DMS 273 (cell line): ENCODE measurements around the gene RPRD1B.
"Not testable (repeated sequence)": the region's sequence is repeated elsewhere in the genome, so short reads cannot be mapped to it uniquely, and the experiment has no call there.

Source experiments
- DNase-seq: peaks from one replicate; lab custom pipeline; 2025; ENCODE audit not compliant: unreplicated experiment; lab: John Stamatoyannopoulos, UW

The RPRD1B gene

DNA sequence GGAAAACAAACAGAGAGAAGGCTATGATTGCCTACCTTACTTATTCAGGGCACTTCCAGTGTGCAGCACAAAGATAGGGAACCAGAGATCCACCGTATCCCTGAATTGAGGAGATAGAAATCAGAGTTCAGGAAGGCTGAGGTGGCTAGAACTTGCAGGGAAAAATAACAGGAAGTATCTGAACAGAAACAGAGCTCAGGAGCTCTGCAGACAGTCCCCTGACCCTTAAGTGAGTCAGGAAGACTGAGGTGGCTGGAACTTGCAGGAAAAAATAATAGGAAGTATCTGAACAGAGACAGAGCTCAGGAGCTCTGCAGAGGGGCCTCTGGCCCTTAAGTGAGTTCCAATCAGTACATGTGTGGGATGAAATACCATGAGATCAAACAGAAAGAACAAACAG, 65.4 kb downstream of the RPRD1B start:
- DNase-seq, result no peak

DNA sequence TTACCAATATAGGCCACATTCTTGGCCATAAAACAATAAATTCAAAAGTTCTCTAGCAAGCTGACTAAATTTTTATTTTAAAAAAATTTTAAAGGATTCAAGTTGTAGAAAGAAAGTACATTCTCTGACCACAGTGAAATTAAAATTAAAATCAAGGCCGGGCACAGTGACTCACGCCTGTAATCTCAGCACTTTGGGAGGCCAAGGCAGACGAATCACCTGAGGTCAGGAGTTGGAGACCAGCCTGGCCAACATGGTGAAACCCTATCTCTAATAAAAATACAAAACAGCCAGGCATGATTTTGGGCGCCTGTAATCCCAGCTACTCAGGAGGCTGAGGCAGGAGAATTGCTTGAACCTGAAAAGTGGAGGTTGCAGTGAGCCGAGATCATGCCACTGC, 68.7 kb downstream of the RPRD1B start:
- not testable (repeated sequence) for DNase-seq

DNA sequence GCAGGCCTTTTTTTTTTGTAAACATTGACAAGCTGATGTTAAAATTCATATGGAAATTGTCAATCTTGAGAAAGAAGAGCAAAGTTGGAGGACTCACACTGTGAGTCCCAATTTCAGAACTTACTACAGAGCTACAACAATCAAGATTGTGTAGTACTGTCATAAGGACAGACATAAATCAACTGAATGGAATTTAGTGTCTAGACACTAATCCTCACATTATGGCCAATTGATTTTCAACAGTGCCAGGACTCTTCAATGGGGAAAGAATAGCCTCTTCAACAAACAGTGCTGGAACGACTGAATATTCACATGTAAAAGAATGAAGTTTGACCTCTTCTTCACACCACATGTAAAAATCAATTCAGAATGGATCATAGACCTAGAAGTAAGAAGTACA, 70.7 kb downstream of the RPRD1B start:
- DNase-seq, result no peak

DNA sequence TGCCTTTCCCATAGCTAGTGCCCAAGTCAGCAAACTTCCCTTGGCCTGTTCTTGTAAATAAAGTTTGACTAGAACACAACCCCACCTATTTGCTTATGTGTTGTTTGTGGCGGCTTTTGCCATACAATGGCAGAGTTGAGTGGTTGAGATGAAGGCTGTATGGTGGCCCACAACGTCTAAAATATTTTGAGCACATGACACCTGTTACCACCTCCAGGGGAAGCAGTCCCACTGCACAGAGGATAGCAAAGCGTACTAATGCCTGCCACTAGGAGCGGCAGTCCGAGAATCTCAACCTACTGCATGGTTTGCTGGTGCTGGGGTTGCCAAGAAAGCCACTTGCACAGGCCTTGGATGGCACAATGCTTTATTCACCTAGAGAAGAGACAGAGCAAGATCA, 72.9 kb downstream of the RPRD1B start:
- DNase-seq, result no peak

DNA sequence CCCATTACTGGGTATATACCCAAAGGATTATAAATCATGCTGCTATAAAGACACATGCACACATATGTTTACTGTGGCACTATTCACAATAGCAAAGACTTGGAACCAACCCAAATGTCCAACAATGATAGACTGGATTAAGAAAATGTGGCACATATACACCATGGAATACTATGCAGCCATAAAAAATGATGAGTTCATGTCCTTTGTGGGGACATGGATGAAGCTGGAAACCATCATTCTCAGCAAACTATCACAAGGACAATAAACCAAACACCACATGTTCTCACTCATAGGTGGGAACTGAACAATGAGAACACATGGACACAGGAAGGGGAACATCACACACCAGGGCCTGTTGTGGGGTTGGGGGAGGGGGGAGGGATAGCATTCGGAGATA, 73.8 kb downstream of the RPRD1B start:
- not testable (repeated sequence) for DNase-seq

DNA sequence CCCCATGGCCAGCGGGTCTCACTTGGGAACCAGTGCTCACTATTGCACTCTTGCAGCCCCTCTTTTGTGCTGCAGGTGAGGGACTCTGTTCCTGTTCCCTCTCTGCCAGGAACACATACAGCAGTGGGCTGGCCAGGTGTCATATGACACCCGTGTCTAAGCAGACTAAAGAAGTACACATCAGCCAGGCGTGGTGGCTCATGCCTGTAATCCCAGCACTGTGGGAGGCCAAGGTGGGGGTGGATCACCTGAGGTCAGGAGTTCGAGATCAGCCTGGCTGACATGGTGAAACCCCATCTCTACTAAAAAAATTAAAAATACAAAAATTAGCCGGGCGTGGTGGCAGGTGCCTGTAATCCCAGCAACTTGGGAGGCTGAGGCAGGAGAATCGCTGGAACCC, 74.4 kb downstream of the RPRD1B start:
- not testable (repeated sequence) for DNase-seq

DNA sequence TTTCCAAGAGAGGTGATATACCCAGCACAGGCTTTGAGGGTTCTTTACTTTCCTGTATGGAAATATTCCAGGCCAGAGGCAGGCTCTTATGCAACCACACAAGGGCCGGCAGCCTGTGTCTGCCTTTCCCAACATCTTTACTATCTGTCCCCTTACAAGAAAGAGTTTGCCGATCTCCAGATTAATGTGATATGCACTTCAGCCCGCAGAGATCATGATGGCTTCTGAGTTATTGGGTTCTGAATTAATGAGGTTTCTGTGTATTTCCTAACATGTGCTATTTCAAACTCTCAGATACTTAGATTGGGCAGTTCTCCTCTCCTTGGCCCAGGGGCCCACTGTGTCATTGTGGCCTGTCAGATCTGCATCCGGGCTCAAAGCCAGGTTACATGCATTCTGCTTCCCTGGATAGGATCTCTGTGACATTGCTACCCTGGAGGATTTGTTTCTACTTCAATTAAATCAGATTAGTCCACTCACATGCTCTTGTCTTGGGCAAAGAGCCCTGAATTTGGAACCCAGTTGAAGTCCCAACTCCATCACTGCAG, 75.0 kb downstream of the RPRD1B start:
- no peak for DNase-seq

DNA sequence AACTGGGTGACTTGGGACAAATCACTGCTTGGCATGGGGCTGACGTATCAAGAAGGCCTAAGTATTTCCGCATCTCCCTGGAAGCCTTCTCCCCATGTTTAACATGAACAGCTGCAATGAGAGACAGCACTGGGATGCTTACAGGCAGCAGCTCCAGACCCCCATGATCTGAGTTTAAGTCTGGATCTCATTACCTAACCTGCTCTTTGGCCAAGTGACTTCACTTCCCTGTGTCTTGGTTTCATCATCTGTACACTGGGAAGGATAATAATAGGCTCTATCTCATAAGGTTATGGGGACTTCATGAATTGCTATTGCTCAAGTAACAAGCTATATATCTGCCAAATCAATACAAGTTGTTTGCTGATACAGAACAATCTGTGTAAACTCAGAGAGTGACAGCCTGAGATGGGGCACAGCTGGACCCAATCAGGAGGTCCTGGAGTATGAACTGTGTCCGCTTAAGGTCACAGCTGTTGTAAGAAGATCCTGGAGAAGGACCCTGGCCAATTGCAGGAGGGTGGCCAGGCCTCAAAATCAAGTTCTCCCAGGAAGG, 75.5 kb downstream of the RPRD1B start:
- no peak for DNase-seq

DNA sequence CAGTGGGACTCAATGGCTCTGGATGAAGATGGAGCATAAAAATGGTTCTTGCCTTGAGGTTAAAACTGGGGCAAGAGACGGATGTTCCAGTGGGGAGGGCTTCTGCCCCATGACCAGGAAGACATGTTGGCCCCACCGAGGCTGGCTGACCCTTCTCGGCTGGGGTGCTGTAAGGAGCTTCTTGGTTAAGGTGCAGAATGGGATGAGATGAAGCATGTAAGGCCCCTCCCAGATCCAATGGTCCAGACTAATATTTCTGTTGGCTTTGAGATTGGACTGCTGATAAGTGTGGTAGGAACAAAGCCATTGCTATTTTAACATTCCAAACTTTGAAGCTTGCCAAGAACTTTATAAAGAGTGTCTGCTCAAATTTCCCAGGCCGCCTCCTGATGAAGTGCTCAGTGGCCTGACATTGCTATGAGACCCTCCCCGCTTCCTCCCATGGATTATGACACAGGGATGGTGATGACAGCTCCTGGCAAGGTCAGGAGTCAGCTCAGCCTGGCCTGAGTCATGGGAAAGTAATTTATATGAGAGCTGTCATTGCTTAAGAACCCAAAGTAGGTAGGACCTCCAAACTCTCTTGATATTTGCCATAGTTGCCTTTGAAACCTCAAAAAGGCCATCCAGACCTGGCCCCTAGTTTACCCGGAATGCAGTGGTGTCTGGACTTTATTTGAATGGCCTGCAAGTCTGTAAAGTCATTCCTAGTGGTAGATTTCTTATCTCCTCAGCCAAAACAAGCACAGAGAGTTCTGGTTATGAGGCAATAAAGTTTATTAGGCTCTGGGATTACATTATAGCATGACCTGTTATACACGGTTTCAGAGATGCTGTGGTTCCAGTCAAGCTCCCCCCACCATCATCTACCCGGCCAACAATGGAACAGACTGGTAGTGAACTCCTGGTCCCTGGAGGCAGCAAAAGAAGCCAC, 76.3 kb downstream of the RPRD1B start:
- DNase-seq, result peak; percentile 22

DNA sequence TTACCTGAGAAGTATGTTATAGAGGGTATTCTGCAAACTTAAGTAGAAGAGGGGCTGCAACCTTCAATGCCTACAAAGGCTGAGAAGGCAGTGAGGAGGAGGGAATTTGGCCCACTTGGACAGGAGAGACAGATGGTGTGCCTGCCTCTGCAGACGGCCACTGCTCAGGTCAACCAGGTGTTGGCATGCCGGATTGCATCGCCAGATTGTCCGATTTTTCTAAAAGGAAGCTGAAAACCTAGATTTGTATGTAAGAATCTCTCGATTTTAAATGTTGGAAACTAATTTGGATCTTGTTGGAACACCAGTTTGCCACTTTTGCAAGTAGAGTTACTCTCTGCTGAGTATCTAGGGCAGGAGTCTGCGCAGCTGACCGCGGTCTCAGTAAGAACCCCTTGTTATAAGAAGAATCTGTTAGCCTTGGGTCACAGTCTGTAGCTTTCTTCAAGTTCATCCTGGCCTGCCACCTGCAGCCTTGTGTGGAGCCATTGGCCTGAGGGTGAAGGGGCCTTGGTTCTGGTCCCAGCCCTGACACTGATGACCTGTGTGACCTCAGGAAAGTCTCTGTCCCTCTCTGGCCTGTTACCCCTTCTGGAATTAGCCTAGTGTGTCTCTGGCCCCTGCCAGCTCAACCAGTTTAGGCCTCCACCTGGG, 77.1 kb downstream of the RPRD1B start:
- peak; percentile 40 for DNase-seq

DNA sequence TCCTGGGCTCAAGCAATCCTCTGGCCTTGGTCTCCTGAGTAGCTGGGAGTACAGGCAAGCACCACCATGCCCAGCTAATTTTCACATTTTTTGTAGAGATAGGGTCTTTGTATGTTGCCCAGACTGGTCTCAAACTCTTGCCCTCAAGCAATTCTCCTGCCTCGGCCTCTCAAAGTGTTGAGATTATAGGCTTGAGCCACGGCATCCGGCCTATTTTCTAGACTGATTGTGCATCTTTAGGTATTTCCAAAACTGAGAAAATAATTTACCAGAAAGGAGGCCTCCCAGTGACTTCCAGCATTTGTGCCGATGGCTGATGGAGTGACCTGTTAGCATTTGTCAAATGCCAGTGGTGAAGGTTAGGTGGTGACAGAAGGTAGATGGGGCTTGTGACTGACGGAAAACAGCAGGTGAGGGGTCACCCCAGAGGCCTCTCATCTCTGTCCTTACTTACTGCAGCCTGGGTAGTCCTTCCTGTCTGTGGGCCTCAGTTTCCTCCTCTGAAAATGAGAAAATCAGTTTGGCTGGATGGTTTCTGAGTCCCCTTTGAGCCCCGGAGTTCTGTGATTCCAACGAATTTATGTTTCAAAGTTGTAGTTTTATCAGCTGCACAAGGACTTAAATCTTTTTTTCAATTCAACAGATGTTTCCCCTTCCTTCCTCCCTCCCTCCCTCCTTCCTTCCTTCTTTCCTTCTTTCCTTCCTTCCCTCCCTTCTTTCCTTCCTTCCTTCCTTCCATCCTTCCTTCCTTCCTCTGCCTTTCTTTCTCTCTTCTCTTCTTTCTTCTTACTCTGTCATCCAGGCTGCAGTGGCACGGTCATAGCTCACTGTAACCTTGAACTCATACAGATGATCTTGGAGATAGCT, 78.1 kb downstream of the RPRD1B start:
- no peak for DNase-seq

DNA sequence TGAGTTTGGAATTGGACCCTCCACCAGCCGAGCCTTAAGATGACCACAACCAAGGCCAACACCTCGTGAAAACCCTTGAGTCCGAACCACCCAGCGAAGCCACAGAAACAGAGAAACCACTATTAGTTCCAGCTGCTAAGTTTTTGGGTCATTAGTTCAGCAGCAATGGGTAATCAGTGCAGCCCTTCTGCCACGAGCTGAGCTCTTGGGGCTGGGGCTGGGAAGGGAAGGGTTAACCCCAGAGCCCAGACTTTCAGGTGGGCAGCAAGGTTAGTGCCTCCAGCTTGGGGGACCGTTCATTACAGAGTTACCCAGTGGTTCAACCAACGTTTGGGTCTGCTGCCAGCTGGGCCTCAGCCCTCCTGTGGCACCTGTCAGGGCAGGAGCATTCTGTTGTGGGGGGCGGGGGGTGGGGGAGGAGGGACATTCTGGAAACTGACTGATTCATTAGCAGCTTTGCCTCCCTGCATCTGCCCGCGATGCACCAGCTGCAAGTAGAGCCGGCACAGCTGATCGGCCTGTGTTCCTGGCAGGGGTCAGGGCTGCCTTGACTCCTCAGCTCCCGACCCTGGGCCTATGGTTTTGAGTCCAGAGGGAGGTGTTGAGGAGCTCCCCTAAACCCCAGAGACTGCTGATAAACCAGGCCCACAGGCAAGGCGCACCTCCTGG, 78.8 kb downstream of the RPRD1B start:
- DNase-seq, result peak; percentile 44

DNA sequence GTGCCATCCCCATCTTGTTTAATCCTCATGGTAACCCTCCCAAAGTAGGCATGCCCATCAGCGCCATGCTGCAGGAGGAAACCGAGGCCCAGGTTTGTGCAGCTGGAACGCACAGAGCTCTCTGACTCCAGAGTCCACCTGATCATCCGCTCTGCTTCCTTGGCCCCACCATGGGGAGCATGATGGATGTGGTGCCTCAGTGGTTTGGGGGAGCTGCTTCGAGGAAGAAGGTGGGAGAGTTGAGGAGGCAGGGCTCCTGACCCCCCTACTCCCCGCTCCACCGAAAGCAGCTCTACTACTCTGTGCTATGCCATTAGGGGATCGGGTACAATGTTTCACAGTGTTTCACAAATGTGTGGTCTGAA, 79.4 kb downstream of the RPRD1B start:
- DNase-seq, result no peak

DNA sequence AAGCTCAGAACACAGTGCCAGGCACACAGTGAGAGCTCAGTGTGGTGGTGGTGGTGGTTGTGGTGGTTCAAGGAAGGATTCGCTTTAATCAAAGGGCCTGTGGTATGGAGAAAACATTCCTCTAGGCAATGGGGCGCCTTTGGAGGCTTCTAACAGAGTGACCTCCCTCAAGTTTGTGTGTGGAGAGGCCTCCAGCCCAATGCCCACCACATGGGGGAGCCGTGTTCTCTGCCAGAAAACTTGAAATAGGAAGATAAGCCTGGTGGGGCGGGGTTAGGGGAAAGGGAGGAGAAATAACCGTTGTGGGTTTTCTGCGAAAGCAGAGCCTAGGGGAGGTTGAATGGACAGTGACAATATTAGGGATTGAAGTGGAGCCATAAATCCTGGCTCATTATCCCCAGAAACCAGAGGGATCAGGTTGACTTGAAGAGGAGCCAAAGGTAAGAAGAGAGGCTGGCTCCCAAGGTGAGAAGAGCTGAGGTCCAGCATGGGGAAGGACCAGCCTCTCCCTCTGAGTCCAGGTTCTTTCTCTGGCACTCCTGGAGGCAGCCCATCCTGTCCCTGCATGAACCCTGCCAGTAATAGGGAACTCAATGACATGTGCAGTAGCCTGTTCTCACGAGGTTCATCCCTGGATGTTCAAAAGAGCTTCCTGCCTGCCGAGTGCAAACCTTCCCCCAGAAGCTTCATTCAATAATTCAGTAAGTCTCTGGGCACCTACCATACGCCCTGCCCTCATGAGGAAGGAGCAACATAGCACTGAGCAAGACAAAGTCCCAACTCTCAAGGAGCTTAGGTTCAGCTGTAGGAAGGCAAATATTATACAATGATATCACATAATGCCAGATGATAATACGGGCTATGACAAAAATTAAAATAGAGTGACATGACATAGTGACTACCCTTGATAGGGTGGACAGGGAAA, 80.1 kb downstream of the RPRD1B start:
- peak; percentile 69 for DNase-seq

DNA sequence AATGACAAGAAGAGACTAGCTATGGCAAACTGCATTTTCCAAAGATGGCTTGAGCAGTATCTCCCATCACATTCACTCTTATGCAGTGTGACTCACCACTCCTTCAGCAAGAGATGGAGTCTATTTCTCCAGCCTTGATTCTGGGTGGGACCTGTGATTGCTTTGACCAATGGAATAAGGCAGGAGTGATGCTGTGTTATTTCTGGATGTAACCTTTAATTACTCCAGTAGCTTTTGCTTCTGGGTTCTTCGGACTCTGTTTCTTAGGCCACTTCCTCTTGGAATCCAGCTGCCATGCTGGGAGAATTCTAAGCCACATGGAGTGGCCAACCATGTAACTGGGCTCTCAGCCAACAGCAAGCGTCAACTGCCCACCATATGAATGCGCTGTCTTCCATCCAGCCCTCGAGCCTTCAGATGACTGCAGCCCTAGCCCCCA, 80.8 kb downstream of the RPRD1B start:
- no peak for DNase-seq

DNA sequence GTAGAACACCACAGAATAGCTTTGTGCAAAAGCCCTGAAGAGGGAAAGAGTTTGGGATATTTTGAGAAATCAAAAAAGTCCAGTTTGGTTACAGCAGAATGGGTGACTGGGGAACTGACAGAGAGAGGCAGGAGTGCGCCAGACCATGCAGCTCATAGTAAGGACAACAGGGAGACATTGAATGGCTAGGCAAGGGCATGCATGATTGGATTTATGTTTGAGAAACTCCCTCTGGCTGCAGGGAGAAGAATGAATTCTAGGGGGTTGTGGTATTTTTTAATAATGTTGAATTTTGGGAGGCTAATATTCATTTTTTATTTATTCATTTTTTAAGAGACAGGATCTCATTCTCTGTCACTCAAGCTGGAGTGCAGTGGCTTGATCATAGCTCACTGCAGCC, 81.7 kb downstream of the RPRD1B start:
- DNase-seq, result no peak

DNA sequence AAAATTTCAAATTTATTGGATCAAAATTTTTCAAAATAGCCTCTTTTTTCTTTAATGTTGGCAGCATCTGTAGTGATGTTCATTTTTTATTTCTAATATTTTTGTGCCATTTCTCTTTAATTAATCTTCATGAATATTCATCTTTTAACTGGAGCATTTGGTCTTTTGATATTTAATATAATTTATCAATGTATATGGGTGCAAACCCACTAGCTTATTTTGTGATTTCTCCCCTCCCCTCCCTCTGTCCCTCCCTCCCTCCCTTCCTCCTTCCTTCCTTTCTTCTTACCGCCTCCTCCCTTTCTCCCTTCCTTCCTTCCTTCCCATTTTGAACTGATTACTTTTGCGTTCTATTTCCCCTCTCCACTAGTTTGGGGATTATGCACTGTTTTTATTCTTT, 82.3 kb downstream of the RPRD1B start:
- no peak for DNase-seq

DNA sequence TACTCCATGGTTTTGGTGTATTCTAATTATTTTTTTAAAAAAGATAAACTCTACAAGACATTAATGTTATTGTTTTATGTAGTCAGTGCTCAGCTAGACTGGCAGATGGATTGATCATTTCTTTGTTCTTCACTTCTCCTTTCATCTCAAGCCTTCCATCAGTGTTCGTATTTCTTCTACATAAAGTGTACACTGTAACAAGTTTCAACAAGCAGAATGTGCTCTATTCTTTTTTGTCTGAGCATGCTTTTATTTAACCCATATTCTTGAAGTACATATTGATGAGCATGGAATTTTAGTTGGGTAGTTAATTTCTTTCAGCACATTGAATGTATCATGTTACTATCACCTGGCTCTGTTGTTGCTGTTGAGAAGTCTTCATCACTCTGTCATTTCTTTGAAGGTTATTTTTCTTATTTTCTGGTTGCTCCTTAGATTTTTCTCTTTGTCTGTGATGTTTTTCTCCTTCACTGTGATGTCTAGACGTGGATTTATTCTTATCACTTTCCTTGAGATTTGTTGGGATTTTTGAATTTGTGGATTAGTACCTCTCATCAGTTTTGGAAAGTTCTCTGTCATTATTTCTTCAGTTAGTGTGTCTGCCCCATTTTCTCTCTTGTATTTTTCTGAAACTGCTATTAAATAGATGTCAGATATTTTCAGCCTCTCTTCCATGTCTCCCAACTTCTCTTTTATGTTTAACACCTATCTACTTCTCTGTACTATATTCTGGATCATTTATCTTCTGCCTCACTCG, 83.0 kb downstream of the RPRD1B start:
- DNase-seq, result no peak

DNA sequence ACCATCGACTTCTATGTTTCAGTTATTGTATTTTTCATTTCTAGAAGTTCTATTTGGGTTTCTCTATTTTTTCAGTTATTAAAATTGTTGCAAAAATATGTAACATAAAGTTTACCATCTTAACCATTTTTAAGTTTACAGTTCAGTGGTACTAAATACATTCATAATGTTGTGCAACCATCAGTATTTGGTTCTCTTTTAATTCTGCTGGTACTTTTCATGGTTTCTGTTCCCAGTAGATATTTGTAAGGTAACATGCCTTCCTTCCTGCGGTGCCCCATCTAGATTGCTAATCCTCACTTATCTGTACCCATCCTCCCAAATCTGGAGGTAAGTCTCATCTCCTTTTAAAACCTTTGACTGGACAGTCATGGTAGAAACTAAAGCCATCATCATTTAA, 83.7 kb downstream of the RPRD1B start:
- no peak for DNase-seq
